ENCODE results near the gene AQP9. TPM values are rescaled to one million over a fixed set of nuclear protein-coding genes. Genes with fewer than 3 reads are reported as not detected.

The AQP9 gene
- total RNA-seq, 1 donor: 0.09 TPM

DNA sequence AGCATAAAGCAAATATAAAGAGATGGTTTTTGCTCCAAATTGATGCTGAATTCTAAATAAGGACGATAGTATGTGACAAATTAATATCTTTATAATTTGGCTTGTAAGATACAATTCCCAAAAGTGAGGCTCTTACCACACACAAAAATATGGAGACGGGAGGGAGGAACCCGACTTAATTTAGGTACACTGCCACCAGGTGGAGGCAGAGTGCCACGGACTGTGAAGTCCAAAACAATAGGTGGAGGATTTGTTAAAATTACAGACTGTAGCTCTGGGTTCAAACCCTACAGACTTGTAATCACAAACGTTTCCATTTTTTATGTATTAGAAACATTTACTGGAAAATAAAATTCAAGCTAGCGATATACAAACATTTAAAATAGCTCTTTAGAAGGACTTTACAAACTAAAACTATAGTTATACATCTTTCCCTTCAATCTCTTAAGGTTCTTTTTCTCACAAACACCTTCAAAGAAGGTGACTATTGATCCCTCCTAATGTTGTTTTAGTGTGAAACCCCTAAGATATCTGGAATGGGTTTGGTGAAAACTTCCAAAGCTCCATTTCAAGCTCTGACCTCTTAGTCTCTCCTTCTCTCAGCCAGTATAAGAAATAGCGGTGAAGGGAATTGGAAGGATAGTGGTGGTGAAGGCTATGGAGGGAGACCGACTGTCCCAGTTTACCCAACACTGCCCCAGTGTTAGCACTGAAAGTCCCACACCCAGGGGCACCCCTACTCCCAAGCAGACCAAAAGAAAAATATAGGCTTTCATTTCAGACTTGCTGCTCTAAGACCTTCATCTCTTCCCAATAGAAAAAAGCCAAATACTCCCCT lies 89.7 kb downstream of the AQP9 start:
- peak; percentile 89 for DNase-seq (ENCODE audit: low read depth)
- peak; percentile 82 for TF ChIP-seq CTCF (IDR thresholded peaks at IDR 0.05; ENCODE audit: insufficient read depth, low read length)
- no peak overlapping the region for H3K4me3 ChIP-seq (ENCODE audit: low read depth, low read length)

- TF ChIP-seq CTCF (IDR thresholded peaks at IDR 0.05; ENCODE audit: insufficient read depth, low read length): no peak
- DNase-seq (ENCODE audit: low read depth): peak; percentile 75
- H3K4me3 ChIP-seq (ENCODE audit: low read depth, low read length): no peak overlapping the region
These were observed 90.5 kb downstream of the AQP9 start for GRCh38 chr15:58228718-58229117.

DNA sequence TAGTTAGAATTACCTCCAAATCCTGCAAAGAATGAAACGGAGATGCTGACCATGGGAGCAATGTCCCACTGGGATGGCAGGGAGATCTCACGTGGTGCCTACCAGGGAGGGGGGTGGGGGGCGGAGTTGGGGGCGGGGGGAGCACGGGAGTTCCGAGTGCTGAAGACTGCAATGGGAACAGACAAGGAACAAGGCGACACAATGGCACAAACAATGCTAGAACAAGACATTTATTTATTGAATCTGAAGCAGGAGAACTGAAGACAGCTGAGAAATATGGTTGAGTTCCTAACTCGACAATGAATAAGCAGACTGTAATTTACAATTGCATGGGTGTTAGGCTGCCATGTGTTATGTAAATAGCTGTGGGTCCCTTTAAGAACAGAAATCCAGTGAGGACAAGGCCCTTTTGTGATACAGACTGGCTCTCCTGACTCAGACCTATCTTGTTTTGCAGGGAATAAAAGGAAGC lies 91.2 kb downstream of the AQP9 start:
- no peak overlapping the region for H3K4me3 ChIP-seq (ENCODE audit: low read depth, low read length)
- no peak for TF ChIP-seq CTCF (IDR thresholded peaks at IDR 0.05; ENCODE audit: insufficient read depth, low read length)
- no peak for DNase-seq (ENCODE audit: low read depth)

GRCh38 chr15:58232281-58233065 lies 94.3 kb downstream of the AQP9 start:
- TF ChIP-seq CTCF (IDR thresholded peaks at IDR 0.05; ENCODE audit: insufficient read depth, low read length): no peak
- DNase-seq (ENCODE audit: low read depth): no peak
- H3K4me3 ChIP-seq (ENCODE audit: low read depth, low read length): no peak overlapping the region

DNA sequence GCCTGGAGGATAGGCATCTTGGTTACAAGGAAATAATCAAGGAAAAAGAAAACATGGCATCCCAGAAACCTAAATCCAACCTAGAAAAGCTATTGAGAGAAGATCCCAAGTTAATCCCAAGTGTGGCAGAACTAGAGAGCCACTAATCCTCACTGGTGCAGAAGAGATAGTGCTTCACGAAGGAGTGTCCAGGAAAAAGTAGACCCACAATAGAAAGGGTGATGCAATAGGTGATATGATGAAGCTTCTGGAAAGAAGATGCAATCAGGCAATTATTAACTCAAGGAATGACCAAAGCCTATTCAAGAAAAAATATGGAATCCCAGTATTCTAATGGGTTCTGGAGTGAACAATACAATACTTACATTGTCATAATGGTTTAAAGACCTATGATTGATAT lies 95.2 kb downstream of the AQP9 start:
- TF ChIP-seq CTCF (IDR thresholded peaks at IDR 0.05; ENCODE audit: insufficient read depth, low read length): no peak
- no peak for DNase-seq (ENCODE audit: low read depth)
- H3K4me3 ChIP-seq (ENCODE audit: low read depth, low read length): no peak overlapping the region

Small RNA genes lying within 50 kb of the gene (small RNA-seq; reads per million reads assigned to genes)
- gene MTCO3P23: not detected

Other genes starting within 250 kb of the AQP9 start
- gene ALDH1A2, start 72.7 kb upstream of the AQP9 start, total RNA-seq (ENCODE audit: low replicate concordance): 0.08 and 2.1 TPM in 2 replicates

All from fibroblast of the aortic adventitia (primary cell).